Myocyte (in vitro differentiated cells): Measurements from ENCODE around the gene XPC. TPM values are rescaled to one million over a fixed set of nuclear protein-coding genes. Genes with fewer than 3 reads are reported as not detected.

ENCODE experiments used
- DNase-seq: peaks from one replicate; pipeline ENCODE4 v3.0.0-alpha.2; 2012; ENCODE audit warnings: low read depth
- total RNA-seq: library from RNA; depleted of rRNA; stranded (reverse); fragments of >200 nt; gene quantifications from 2 replicates; pipeline ENCODE4 v1.2.3, GENCODE V29; 2014

XPC gene
- total RNA-seq, 1 donor from 2014 or later: 22.3 TPM

DNA sequence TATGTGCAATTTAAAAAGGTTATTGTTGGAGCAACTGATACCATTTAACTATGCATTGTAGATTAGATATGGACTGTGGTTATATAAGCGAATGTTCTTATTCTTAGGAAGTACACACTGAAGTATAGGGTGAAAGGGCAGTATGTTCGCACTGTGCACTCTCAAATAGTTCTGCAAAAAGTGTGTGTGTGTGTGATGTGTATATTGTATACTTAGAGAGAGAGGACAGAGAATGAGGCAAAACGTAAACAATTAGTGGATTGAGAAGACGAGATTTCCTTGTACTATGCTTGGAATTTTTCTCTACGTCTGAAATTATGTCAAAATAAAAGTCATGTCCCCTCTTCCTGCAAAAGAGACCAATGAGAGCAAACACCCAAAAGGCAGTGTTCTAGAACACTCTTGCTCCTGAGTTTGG lies 30.6 kb upstream of the XPC start:
- no peak for DNase-seq

DNA sequence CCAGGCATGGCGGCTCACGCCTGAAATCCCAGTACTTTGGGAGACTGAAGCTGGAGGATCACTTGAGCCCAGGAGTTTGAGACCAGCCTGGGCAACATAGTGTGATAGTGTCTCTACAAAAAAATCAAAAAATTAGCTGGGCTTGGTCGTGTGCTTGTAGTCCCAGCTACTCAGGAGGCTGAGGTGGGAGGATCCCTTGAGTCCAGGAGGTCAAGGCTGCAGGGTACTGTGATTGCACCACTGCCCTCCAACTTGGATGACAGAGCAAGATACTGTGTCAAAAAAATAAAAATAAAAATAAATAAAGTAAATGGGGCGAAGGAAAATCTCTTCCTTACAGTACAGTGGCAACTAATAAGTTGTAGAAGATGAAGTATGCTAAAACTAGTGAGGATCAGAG lies 29.8 kb upstream of the XPC start:
- DNase-seq: no peak

DNA sequence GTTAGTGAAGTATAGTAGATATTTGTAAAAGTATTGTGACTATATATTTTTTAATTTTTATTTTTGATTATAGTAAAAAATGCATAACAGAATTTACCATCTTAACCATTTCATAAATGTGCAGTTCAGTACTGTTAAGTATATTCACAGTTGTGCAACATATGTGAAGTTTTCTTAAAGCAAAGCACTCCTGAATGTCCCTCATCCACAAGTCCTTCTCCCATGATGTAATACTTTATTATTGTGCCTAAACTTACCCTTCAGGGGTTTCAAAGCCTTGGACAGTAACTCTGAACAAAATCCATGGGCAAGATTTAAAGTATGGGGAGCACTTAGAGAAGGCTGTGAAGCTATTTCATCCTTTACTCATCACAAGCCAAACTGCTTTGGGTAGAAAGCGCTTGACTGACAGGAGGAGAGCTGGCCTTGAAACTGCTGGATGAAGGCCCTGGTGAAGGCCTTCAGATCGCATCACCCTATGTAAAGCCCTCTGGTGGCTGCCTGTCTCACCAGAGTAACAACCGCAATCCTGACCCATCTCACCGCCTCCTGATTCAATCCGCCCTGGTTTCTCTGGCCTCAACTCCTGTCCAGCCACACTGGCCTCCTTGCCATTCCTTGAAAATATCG lies 28.3 kb upstream of the XPC start:
- no peak for DNase-seq

DNA sequence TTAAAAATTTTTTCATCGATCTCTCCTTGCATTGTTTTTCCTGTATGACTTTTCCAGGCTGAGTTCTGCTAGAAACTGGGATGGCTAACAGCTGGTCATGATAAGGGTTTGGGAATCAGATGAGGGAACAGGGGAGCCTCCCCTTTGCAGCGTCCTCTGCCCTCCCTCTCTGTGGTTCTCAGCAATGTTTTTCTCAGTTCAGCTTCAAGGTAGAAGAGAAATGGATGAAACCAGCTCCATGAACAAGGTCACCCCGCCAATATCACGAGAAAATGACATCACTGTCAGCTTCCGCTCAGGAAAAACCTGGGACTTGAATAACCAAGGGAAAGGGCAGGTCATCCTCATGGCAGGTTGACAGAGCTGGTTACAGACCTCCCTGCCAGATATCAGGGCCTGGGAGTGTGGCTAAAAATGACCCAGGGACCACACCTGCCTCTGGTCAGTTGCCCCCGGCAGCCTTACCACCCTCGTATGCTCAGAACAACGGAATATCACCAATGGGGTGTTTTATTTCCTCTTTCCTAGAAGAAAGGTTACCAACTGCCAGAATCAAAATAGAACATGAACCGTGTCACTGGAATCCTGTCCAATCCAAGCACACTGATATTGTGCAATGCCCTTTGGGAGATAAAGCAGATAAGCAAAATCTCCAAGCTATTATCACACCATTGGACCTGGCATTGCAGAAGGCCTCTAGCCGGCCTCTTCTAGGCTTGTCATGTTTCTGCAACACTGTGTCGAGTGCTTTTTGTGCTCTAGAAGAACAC lies 26.3 kb upstream of the XPC start:
- DNase-seq: peak; percentile 78

DNA sequence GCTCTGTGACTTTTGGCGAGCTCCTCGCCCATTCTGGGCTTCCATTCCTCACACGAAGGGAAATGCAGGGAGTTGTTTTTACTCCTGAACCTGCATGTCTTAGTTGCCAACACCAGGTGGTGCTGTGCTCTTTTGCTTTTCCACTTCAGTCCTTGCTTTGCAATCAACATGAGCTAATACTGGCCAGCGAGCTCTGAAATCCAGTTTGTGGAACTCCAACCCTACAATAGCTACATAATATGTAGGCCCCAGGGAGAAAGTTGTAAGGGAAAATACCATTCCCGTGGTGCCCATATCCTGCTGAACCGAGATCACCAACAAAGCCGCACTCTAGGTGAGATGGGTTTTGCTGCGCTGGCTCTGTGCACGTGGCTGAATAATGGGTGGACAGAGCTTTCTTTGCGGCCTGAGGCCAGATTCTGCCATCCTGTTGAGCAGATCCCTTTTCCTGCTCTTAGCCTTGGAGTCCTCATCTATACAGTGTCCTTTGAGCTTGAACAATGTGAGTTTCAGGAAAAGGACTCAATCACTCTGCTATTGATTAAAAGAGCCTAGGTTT lies 25.2 kb upstream of the XPC start:
- peak; percentile 81 for DNase-seq

DNA sequence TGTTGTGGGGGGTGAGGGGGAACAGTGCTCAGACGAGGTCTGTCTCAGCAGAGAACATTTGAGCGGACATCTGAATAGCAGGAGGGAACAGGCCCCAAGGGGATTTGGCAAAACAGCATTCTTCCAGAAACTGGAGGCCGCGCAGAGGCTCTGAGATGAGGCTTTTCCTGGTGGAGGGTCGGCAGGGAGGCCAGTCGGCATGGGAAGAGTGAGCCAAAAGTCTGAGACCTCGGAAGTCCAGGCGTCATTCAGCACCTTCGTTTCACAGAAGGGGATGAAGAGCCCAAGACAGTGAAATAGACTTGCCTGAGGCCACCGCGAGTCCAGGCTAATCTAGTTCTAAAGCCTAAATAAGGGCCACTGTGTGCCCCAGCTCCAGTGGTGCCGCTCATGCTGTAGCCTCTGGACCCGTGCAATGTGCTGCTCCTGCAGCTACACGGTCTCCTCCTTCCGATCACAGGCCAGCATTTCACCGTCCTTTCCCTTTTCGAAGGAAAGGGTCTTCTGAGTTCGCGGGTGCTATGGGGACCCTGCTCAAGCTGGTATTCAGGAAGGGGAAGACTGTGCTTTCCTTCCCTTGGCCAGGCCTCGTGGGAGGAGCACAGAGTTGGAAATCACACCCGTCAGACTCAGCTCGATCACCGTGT lies 24.6 kb upstream of the XPC start:
- no peak for DNase-seq

DNA sequence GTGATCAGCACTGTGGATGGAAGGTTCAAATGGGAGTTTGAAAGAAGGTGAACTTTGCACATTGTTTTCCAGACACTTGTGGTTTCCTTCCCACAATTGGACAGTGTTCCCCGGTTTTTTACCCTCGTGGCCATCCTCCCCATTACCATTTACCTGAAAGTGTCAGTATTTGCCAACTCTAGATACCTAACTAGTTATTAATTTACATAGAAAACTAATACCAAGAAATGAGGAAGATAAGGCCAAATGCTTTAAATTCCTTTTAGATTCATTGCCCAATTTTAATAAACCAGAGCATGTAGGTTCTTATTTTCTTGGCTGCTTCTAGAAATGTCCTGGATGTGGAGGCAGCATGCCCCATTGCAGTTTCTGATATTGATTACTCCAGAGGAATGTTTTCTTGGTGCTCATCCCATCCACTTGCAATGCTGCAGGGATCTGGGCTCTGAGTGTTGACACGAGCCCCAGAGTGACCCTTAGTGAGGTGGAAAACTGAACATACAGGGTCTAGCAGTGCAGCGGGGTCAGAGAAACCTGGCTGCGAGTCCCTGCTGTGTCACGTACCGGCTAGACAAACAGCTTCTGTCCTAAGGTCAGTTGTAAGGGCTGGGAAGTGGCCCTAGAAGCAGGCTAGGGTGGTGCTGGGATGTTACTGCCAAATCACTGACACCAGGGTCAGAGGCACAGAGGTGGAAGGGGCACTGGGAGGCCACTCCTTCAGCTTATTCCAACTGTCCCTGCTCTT lies 23.7 kb upstream of the XPC start:
- no peak for DNase-seq

DNA sequence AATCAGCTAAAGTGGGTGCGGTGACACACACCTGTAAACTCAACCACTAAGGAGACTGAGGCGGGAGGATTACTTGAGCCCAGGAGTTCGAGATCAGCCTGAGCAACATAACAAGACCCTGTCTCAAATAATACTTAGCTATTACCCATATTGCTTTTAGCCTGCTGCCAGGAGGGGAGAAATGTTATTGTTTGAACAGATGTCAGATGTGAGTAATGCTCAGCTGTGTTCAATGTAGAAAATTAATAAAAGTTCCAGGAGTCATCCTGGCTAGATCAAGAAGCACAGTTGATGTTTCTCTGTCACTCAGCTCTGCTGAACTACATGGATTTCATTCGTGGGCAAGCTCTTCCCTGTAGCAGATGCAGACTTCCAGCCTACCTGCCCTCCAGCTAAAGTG lies 22.4 kb upstream of the XPC start:
- DNase-seq: peak; percentile 55

DNA sequence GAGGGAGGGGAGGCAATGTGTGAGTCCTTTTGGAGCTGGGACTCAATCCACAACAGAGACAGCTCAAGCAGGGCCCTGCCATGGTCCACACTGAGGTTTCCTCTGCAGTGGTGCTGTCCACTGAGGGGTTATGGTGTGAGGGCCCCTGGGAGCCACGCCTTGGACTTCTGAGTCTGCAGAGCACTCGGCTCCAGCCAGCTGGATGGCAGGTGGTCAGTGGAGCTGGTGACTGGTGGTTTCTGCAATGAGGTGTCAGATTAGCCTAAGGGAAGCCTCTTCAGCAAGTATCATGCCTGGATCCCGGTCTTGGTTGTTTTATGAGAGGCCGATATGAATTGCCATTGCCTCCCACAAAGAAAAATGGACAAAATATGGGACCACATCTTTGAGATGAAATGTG lies 21.9 kb upstream of the XPC start:
- DNase-seq: peak; percentile 95

DNA sequence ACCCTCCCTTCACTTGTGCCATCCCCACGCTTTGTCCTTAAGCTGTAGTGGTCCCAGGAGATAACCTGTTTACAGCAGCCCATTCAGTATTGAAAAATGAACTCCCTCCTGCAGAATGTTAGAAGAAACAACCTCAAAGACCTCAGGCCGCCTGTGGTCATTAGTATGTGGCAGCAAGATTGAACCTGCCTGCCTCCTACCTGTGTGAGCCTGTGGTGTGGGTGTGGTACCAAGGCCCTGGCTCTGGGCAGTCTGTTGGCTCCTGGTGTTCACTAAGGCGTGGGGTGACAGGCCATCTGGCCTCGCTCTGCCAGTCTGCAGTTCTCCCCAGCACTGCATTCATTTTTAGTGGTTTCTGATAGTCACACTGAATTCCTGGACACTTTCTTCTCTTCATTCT lies 21.2 kb upstream of the XPC start:
- DNase-seq: no peak

DNA sequence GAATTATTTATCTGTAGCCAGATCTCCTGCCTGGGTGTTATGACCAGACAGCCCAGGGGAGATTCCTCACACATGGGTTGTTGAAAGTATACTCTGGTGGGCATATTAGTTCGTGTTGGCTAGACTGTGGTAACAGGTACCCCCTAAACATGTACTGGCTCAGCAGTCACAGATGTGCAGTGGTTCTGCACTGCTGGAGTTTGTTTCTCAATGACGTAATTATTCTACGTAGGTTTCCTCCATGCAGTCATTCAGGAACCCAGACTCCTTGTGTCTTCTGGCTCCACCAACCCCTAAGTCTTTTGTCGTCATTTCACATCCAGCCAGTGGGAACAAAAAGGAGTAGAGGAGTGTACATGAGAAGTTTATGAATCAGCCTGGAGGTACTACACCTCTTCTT lies 16.5 kb upstream of the XPC start:
- no peak for DNase-seq

DNA sequence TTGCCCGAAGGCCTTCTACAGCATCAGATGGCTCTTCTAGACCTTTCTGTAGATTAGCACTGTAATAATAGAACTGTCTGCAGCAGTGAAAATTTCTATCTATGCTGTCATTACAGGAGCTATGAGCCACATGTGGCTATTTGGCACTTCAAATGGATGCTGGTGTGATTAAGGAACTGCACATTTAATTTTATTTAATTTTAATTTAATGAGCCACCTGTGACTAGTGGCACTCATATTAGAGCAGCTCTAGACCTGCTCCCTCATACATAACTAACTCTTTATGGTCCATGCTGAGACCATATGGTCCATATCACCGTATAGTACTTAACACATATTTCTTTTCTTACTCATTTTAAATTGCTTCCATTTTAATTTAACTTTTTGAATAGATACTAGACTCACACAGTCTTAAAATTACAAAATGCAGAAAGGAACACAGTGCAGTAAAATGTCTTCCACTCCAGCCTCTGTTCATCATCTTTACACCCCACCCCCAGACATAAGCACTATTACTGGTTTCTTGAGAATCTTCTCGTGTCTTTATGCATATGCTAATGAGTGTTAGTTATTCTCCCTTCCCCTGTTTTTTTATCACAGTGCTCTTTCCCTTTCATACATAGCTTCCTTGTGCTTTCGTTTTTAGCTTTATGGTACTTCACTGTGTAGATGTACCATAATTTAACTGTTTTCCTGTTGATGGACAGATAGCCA lies 9.8 kb upstream of the XPC start:
- no peak for DNase-seq

DNA sequence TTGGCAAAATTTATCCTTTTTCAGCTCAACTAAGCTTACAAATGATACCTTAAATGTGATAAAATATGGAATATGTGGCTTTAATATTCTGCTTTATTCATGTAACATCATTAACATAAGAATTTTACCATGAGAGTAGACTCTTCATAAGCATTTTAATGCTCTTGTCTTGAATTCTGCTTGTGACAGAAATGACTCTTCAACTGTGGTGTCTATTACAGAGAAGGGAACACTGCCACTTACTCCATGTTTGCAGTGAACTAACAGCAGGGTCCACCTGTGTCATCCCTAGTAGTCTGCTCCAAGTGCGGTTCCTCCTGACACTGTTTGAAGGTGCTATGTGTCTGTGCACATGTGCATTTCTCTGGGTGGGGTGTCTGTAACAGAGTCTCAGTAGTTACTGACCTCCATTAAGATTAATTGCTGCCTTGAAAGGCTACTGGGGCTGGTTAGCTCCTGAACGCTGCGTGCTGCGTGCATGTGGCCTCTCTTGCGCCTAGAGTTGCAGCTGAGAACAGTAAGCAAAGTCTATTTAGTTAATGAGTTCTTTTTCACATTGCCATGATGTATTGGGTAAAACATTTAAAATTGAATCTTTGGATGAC lies 8.6 kb upstream of the XPC start:
- no peak for DNase-seq

DNA sequence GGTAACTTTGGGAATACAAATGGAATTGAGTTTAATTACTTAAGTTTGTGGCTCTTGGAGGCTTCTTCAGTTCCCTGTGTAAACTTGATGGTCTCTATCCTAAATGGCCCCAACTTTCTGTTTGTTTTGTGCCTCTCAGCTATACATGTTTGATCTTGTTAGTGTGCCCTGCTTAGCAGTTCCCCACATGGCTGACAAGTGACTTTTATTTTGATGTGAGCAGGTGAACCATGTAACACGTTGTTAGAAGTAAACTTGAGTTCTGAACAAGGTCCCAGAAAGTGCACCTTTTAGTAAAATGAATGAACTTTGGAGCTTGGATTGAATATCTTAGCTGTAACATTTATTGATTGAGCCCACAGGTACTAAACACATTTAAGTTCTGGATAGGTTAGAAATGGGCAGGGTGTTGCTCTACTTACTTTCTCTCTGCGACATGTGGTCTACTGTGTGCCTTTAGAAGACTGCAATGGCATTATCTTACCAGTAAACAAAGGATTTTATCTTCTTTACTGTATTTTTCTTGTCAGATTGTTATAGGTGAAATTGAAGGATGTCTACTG lies 4.7 kb upstream of the XPC start:
- DNase-seq: no peak

DNA sequence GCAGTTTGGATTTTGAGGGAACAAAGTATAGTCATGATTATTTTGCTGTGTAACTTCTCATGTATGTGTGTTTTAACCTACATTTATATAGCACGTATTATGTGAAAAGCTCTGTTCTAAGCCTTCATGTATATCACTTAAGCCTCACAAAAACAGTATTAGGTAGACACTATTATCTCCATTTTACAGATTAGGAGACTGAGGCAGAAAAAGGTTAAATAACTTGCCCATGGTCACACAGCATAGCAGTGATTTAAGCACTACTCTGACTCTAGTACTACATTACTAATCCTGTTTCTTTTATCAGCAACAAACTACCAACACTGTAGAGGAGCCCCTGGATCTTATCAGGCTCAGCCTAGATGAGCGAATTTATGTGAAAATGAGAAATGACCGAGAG lies 2.9 kb upstream of the XPC start:
- no peak for DNase-seq

DNA sequence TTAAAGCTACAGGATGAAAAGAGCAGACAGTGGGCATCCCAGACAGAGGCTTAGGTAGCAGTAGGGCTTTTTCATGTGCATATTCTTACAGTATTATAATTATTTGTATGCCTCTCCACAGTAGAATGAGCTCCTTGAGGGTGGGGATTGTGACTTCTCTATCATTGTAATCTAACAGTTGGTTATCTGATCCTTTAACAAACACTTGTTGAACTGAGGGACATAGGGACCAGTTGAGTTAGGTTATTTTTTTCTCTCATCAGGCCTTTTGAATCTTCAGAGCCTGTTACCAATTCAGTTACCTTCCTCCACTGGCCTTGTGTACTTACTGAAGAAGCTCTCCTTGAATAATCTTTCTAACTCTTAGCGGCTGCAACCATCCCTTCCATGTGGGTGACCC lies 1.4 kb upstream of the XPC start:
- no peak for DNase-seq

DNA sequence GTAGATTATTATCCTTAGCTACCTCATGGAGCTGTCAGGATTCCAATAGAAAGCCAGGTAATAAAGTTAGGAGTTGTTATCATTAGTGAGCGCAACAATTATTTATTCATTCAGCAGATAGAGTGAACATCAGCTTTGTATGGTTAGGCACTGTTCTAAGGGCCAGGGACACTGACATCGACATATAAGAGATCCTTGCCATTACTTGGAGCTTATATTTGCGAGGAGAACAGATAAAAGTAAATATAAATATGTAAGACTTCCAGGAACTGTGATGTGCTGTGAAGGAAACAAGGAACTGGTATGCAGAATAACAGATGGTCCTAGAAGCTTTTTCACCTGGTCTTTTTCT lies 689 bp upstream of the XPC start:
- no peak for DNase-seq

DNA sequence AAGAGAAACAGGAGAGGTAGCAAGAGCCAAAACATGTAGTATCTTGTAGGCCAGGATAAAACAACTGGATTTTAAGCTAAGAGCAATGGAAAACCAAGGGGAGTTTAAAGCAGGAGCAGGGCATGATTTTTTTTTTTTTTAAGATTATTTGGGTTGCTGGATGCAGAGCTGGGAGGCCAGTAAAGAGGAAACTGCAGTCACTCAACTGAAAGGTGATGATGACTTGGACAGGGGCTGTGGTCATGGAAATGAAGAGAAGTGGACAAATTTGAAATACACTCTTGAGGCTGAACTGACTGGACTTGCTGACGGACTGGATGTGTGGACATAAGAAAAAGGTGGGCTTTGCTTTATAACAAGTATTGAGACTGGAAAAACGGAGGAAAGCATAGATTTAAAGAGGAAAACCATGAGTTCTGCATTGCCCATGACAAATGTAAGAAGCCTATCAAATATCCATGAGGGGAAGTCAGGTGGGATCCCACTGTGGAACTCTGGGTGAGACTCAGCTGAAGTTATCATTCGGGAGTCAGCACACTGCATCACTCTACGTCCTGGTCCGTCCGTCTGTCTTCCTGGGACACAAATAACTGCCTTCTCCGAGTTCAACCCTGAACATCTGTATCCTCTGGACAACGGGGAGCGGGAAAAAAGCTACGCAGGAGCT lies 688 bp downstream of the XPC start:
- peak; percentile 43 for DNase-seq

DNA sequence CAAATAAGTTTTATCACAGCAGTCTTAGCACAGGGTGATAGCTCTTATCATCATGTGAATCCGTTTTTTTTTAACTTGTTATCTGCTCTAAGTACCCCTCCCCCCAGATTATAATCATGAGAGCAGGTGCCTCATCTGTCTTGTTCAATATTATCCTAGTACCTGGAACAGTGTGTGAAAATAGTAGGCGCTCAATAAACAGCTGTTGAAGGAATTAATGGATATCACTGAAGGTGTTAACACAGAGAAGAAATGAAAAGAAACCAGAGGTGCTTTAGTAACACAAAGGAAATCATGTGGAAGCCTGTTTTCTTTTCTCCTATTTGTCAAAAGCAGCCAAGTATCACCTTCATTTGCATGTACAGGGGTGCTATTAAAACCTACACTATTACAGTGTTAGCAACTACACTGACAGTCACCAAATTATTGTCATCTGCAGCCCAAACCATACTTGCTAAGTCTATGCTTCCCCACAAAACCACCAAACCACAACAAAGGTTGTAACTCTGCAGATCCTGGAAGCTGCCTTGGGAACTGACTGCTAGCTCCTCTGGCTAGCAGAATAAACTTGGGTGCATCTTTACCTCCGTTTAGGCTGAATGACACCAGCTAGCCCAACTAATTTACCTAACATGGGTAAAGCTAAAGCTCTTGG lies 2.9 kb downstream of the XPC start:
- DNase-seq: peak; percentile 86
